Thoracic aorta (tissue), 2 donors: ENCODE measurements around the gene GPR17. TPM values are rescaled to one million over a fixed set of nuclear protein-coding genes. Genes with fewer than 3 reads are reported as not detected.

Source experiments
- ATAC-seq: fragments of 150-250 bp; one replicate; pipeline ENCODE4 v1.8.0; 2017; ENCODE audit warnings: low read depth; ENCODE audit not compliant: insufficient number of reproducible peaks, low FRiP score
- DNase-seq: peaks from one replicate; pipeline ENCODE4 v3.0.0-alpha.2; 2020; ENCODE audit warnings: low spot score
- H3K27ac ChIP-seq, 2 donors: fragments of 200-600 bp; sonication (generic); 1 replicate in 1 of 2; 2 replicates in 1 of 2; pipeline ENCODE4 v1.5.1; 2016; ENCODE audit warnings: mild to moderate bottlenecking in 2 of 2, moderate library complexity in 2 of 2
- H3K27me3 ChIP-seq: fragments of 200-600 bp; sonication (generic); replicated peaks from 2 replicates; pipeline ENCODE4 v1.6.0; 2016; ENCODE audit warnings: mild to moderate bottlenecking; ENCODE audit not compliant: insufficient read depth
- H3K36me3 ChIP-seq: fragments of 200-600 bp; sonication (generic); one replicate; pipeline ENCODE4 v1.5.1; 2016
- H3K4me1 ChIP-seq, 2 donors: fragments of 200-600 bp; sonication (generic); 1 replicate in 1 of 2; 2 replicates in 1 of 2; pipeline versions ENCODE4 v1.5.1 to v1.6.0; 2016; ENCODE audit warnings: low read depth in 2 of 2, mild to moderate bottlenecking in 1 of 2; ENCODE audit not compliant: control insufficient read depth in 1 of 2
- H3K4me3 ChIP-seq: fragments of 200-600 bp; sonication (generic); 2 replicates; pipeline ENCODE4 v1.5.1; 2016; ENCODE audit warnings: mild to moderate bottlenecking
- H3K9me3 ChIP-seq: fragments of 200-600 bp; sonication (generic); 2 replicates; pipeline ENCODE4 v1.5.1; 2016
- CTCF ChIP-seq: fragments of 200-600 bp; sonication (generic); IDR thresholded peaks from one replicate; pipeline ENCODE4 v1.5.1; 2019; ENCODE audit warnings: antibody characterized with exemption
- total RNA-seq, 2 donors: library from RNA; depleted of rRNA; stranded (reverse); fragments of >200 nt; gene quantifications; one replicate each; pipeline versions ENCODE4 v1.1.0 to v1.2.3, GENCODE V29; 2016

Gene GPR17
- total RNA-seq, 2 donors from 2014 or later, result not detected

DNA sequence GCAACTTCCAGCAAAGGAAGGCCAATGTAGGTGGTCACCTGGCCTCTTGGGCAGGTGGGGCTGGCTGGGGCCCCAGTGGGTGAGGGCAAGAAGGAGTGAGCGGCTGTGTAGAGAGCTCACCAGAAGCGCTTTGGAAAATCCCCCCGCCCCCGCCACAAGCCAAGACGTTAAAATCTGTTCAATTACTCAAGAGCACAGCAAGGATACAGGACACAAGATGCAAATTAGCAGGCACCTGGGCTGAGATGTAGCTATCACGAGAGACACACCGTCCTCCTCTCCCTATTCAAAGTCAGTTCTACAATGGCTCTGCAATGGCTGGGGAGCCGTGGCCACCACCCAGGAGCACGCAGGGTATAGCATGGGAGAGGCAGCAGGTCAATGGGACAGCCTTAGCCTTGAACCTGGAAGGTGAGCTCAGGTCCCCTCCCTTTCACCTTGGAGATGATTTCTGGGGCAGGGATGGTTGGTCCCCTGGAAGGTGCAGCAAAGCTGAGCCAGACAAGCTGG is 38.5 kb upstream of the GPR17 start:
- H3K4me1 ChIP-seq, result no peaks in the 10 kb centered on the region
- no peak for DNase-seq

DNA sequence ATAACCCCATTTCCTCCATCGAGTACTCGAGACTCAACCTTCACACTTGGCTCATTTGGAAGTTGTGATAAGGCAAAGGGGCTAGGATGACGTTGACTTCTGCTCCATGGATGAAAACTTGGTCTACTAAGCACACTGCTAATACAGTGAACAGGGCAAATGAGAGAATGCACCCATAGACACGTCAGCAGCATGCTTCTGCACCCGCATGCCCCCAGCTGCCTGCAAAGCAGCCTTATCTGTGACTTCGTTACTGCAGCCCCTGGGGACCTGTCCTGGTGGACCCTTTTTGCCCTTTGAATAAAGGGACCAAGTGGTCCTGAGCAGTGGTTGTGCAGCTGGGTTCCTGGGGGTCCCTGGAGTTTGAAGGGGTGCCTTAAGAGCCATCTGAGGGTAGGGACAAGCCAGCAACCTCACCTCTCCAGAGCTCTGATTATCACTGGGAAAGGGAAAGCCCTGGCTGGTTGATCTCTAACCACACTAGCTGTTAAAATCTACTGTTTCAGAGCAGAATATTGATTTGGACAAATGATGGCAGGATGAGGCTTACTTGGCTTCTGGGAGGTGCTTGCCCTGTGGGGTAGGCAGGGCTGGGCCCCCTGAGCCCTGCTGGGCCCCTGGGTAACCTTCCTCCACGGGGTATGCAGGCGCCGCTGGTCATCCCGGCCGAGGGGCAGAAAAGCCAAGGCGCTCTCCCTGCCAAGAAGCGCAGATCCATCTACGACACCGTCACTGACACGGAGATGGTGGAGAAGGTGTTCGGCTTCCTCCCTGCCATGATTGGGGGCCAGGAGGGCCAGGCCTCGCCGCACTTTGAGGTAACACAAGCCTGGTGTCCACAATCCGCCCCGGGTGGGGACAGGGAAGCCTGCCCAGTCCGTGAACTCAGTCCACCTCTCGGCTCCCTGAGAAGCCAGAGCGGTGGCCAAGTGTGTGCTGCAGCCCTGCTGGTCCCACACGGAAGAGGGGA is 37.6 kb upstream of the GPR17 start:
- Histone ChIP-seq H3K4me3 (no peak overlapping the region), H3K36me3 (no peaks in the 10 kb centered on the region), H3K27me3 (no peaks in the 10 kb centered on the region), H3K9me3 (peaks cover 2% of the 10 kb centered on the region), H3K4me1 (no peaks in the 10 kb centered on the region), H3K27ac (no peak overlapping the region)
- no peak for DNase-seq
- TF ChIP-seq CTCF, result no peak
- ATAC-seq, result no peak

More for the DNA sequence above, 38.5 kb upstream of the GPR17 start:
- Histone ChIP-seq H3K27ac (no peak overlapping the region), H3K36me3 (no peaks in the 10 kb centered on the region), H3K27me3 (no peaks in the 10 kb centered on the region), H3K4me3 (no peak overlapping the region), H3K9me3 (no peaks in the 10 kb centered on the region)
- TF ChIP-seq CTCF, result no peak
- ATAC-seq, result no peak

DNA sequence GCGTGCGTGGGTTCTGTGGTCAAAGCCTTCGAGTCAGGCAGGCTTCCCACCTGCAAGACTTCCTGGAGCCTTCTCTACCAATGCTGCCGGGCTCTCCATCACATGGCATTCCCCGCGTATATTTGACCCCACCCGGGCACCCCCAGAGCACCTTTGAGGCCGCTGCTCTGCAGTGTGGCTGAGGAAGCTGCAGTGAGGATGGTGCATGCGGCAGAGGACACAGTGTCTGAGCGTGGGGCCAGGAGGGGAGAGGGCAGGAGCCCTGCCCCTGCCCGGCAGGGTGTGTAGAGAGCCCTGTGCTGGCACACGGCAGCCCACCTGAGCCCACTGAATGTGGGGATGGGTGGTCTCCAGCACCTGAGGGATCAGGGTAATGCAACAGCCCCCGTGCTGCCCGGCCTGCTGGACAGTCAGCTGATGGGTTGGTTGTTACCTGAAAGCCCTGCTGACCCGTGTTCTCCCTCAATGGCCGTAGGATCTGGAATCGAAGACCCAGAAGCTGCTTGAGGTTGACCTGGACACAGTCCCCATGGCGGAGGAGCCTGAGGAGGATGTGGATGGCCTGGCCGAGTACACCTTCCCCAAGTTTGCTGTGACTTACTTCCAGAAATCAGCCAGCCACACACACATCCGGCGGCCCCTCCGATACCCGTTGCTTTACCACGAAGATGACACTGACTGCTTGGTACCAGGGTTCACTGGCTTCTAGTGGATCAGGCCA is 36.8 kb upstream of the GPR17 start:
- no peaks in the 10 kb centered on the region for H3K36me3 ChIP-seq
- no peak for TF ChIP-seq CTCF
- DNase-seq (no peak), ATAC-seq (no peak)
- H3K27me3 ChIP-seq, result no peaks in the 10 kb centered on the region
- H3K4me1 ChIP-seq, result no peaks in the 10 kb centered on the region
- no peak overlapping the region for H3K27ac ChIP-seq
- no peak overlapping the region for H3K4me3 ChIP-seq
- peaks cover 3% of the 10 kb centered on the region for H3K9me3 ChIP-seq

- Histone ChIP-seq H3K27me3 (no peaks in the 10 kb centered on the region), H3K9me3 (peaks cover 3% of the 10 kb centered on the region), H3K27ac (no peak overlapping the region), H3K4me1 (no peaks in the 10 kb centered on the region), H3K36me3 (no peaks in the 10 kb centered on the region), H3K4me3 (no peak overlapping the region)
- TF ChIP-seq CTCF, result no peak
- ATAC-seq, result no peak
- no peak for DNase-seq
These were observed 36.1 kb upstream of the GPR17 start for GRCh38 chr2:127609818-127610217.

DNA sequence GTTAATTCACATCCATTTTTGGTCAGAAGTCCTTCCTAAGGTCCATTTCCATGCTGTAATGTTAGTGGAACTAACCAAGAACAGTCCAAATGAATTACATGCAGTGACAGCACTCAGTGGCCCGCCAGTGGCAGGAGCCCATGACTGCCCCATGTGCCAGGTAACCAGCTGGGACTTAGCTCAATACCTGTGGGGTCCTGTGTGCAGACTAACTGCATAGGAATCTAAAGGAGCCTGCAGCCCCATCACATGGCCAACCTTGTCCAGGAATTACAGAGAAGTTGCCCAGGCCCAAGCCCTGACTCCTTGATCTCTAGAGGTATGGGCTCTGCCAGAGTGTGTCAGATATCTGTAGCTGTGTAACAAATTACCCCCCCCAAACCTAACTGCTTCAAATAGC is 35.4 kb upstream of the GPR17 start:
- ATAC-seq (no peak), DNase-seq (no peak)
- H3K27me3 ChIP-seq, result no peaks in the 10 kb centered on the region
- H3K27ac ChIP-seq, result no peak overlapping the region
- no peak for TF ChIP-seq CTCF
- peaks cover 3% of the 10 kb centered on the region for H3K9me3 ChIP-seq
- no peaks in the 10 kb centered on the region for H3K36me3 ChIP-seq
- H3K4me1 ChIP-seq, result no peaks in the 10 kb centered on the region
- no peak overlapping the region for H3K4me3 ChIP-seq
